GM21737 (cell line): ENCODE measurements around the gene PKDCC.

Source experiments
- ATAC-seq: cut with Tn5 transposase; IDR thresholded peaks from one replicate; pipeline ENCODE4 v1.9.1; 2021; ENCODE audit warnings: mild to moderate bottlenecking, moderate library complexity; ENCODE audit not compliant: unreplicated experiment

Gene PKDCC

GRCh38 chr2:42102024-42102590 lies 54.3 kb downstream of the PKDCC start:
- peak; percentile 36 for ATAC-seq

GRCh38 chr2:42102591-42103450 lies 55.0 kb downstream of the PKDCC start:
- ATAC-seq, result no peak

- no peak for ATAC-seq
Measured at GRCh38 chr2:42103829-42104228, 56.0 kb downstream of the PKDCC start.

- ATAC-seq, result no peak
Measured at GRCh38 chr2:42104621-42105020, 56.8 kb downstream of the PKDCC start.

GRCh38 chr2:42105330-42106256 lies 57.8 kb downstream of the PKDCC start:
- peak; percentile 52 for ATAC-seq

GRCh38 chr2:42106257-42106816 lies 58.5 kb downstream of the PKDCC start:
- ATAC-seq, result no peak

- ATAC-seq, result no peak
Measured at GRCh38 chr2:42107249-42108042, 59.6 kb downstream of the PKDCC start.
